Fibroblast of villous mesenchyme (primary cell): ENCODE data around the gene BMP7. TPM values are rescaled to one million over a fixed set of nuclear protein-coding genes. Genes with fewer than 3 reads are reported as not detected.
"Not testable (repeated sequence)": the region's sequence is repeated elsewhere in the genome, so short reads cannot be mapped to it uniquely, and the experiment has no call there.

Experiments
- DNase-seq: peaks from one replicate; pipeline ENCODE4 v3.0.0-alpha.2; 2010; ENCODE audit warnings: low read depth
- H3K4me3 ChIP-seq: 2 replicates; pipeline ENCODE4 v1.5.1; 2011; ENCODE audit warnings: low read depth, mild to moderate bottlenecking, low read length
- total RNA-seq: library from RNA; depleted of rRNA; stranded (reverse); fragments of >200 nt; gene quantifications from 2 replicates; pipeline ENCODE4 v1.2.3, GENCODE V29; 2012
- TF ChIP-seq, protein P1 (sequence below): IDR thresholded peaks from 2 replicates; pipeline ENCODE4 v1.5.1; 2012; ENCODE audit warnings: low read depth, mild to moderate bottlenecking, low read length; ENCODE audit not compliant: insufficient read depth

Gene BMP7
- total RNA-seq, 1 donor: not detected

DNA sequence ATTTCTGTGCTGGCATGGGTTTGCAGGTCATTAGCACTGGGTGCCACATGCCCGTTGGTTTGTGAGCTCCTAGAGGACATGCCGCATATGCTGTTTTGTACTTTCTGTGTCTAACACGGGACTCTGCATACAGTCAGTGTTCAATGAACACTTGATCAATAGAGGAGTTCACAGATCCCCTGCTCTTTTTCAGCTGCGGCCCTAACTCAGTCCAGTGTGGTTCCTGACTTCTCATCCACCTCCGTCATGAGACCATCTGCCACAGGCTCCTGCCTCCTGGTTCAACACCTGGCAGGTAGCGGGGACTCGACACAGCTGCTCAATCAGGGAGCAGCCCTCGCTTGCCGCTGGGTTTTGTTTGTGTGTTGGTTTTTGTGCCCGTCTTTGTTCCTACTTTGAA, 13.8 kb upstream of the BMP7 start:
- TF ChIP-seq, protein P1, sequence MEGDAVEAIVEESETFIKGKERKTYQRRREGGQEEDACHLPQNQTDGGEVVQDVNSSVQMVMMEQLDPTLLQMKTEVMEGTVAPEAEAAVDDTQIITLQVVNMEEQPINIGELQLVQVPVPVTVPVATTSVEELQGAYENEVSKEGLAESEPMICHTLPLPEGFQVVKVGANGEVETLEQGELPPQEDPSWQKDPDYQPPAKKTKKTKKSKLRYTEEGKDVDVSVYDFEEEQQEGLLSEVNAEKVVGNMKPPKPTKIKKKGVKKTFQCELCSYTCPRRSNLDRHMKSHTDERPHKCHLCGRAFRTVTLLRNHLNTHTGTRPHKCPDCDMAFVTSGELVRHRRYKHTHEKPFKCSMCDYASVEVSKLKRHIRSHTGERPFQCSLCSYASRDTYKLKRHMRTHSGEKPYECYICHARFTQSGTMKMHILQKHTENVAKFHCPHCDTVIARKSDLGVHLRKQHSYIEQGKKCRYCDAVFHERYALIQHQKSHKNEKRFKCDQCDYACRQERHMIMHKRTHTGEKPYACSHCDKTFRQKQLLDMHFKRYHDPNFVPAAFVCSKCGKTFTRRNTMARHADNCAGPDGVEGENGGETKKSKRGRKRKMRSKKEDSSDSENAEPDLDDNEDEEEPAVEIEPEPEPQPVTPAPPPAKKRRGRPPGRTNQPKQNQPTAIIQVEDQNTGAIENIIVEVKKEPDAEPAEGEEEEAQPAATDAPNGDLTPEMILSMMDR: no peak

DNA sequence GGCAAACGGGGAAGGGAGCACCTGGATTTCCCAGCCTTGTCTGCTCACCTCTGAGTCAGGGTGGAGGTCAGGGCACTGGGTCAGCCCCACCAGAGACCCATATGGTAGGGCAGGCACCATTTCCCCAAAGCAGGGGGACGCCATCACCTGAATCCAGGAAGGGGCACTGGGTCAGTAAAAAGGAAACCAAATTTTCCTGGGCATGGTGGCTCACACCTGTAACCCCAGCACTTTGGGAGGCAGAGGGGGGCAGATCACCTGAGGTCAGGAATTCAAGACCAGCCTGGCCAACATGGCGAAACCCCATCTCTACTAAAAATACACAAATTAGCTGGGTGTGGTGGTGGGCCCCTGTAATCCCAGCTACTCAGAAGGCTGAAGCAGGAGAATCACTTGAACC, 13.1 kb upstream of the BMP7 start:
- not testable (repeated sequence) for DNase-seq, H3K4me3 ChIP-seq

More for the DNA sequence above, 13.8 kb upstream of the BMP7 start:
- no peak for DNase-seq
- H3K4me3 ChIP-seq: no peak overlapping the region

DNA sequence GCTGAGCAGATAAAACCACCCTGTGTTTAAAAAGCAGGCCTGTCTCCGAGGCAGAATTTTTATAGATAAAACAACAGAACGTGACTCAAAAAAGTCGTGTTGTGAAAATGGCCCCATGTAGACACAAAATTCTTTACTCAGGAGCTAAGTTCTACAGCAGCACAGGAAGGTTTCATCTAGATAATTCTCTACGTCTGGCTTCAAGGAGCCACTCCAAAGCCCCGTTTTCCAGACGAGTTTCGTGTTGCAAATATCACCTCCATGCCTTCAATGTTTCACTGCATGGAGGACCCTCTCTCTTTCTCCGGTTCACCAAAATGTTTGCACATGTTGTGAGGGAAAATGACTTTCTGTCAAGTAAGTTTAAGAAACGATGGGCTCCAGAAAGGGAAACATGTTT, 12.0 kb upstream of the BMP7 start:
- no peak for DNase-seq
- TF ChIP-seq, protein P1: no peak
- H3K4me3 ChIP-seq: no peak overlapping the region

DNA sequence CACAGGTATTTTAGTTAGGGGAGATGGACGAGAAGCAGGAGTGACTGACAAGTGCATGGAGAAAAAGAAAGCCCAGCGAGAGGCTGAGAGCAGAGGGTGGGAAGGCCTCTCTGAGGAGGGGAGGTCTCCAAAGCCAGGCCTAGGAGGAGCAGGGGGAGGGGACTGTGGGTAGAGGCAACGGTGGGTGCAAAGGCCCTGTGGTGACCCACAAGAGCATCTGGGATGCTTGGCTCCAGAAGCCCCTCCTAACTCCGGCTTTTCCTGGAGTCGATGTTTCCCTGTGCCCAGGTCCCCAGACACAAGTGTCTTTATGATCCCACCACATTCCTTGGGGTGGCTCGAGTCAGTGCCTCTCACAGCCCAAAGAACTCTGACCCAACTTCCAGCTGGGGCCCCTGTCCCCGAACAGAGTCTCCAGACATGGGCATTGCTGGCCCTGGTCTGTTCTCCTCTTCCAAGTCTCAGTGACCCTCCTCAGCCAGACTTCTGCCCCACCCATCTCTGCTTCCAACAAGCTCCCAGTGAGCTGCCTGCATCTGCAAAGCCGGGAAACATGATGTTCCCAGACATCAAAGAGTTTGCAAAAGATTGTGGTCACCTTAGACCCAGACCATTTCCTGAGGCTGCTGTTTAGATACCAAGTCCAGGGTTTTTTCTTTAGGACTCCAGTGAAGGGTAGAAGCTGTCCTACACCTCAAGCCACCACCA, 11.1 kb upstream of the BMP7 start:
- H3K4me3 ChIP-seq: no peak overlapping the region
- TF ChIP-seq, protein P1: no peak
- DNase-seq: no peak

DNA sequence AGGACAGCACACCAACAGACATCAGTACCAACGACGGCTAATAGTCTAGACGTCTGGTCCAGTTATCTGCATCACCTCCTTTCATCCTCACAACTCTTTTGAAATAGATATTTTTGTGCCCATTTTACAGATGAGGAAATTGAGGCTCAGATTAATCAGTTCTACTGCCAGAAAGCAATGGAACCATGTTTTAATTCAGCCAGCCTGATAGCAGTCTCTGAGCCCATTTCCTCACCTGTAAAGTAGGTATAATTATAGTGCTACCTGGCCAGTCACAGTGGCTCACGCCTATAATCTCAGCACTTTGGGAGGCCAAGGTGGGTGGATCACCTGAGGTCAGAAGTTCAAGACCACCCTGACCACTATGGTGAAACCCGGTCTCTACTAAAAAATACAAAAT, 9.8 kb upstream of the BMP7 start:
- DNase-seq: no peak
- H3K4me3 ChIP-seq: no peak overlapping the region
- TF ChIP-seq, protein P1: no peak

DNA sequence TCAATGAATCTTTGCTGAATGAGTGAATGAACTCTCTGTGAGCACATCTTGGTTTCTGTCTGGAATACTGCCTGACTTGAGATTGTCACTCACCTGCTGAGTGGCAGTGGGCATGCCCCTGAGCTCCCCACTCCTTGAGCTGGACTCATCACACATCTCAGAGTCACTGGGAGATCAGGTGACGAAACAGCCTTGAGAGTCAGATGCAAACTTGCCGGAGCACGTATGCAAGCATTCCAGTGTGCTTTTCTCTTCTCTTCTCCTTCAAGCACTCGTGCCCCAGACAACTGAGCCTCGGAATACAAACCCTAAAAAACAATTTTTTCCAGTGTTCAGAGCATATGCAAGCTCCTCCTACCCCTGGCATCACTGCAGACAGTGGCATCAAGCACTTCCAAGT, 9.4 kb upstream of the BMP7 start:
- H3K4me3 ChIP-seq: no peak overlapping the region
- TF ChIP-seq, protein P1: no peak
- DNase-seq: no peak

DNA sequence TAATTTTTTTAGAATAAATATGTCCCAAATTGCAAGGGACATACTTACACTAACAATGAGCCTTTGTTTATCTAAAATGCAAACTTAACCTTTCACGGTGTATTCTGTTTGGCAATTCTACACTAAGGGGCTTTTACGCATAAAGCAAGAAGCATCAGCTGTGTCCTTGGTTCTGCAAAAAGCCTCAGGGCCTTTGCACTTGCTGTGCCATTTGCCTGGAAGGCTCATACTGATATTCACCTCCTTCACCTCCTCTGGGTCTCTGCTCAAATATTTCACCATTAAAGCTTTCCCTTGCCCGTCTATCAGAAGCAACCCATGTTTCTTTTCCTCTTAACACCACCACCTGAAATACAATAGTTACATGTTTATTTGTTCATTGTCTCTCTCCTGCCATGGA, 8.9 kb upstream of the BMP7 start:
- no peak overlapping the region for H3K4me3 ChIP-seq
- DNase-seq: no peak
- TF ChIP-seq, protein P1: no peak
